Fibroblast of skin of right biceps (primary cell): ENCODE results near the gene FAM20C.
"Not testable (repeated sequence)": the region's sequence is repeated elsewhere in the genome, so short reads cannot be mapped to it uniquely, and the experiment has no call there.

Experiments
- DNase-seq: peaks from one replicate; pipeline ENCODE4 v3.0.0-alpha.2; 2013

FAM20C gene

GRCh38 chr7:297141-297540 lies 104.8 kb downstream of the FAM20C start:
- DNase-seq = not testable (repeated sequence)

DNA sequence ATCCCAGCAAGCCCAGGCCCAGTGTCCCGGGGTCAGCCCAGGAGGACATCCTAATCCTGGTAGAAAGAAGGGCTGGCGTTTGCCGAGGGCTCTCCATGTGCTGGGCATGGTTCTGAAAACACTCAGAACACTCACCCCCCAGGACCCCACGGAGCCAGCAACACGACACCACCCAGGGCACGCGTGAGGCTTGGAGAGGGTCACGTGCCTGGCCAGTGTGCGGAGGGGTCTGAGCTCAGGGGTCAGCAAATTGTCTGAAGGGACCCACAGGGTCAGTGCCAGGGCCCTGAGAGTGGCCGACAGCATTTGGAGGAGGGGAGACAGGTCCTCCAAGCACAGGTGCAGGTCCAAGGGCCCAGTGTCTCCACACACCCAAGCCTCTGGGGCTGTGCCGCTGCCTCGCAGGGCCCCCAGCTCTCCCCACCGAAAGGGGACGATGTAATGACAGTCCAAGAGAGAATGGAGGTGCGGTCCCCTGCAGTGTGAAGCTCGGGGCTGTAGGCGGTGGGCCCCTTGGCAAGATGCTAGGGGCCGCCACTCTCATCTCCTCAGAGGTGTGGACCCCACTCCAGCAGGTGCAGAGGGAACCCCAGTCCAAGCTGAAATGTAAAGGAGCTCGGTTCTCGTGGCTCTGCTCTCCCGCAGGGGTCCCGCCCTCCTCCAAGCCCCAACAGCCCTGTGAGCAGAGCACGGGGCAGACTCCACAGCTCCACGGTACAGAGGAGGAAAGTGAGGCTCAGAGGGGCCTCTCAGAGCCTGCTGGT lies 105.4 kb downstream of the FAM20C start:
- no peak for DNase-seq

GRCh38 chr7:298375-298702 lies 106.0 kb downstream of the FAM20C start:
- DNase-seq = no peak

DNA sequence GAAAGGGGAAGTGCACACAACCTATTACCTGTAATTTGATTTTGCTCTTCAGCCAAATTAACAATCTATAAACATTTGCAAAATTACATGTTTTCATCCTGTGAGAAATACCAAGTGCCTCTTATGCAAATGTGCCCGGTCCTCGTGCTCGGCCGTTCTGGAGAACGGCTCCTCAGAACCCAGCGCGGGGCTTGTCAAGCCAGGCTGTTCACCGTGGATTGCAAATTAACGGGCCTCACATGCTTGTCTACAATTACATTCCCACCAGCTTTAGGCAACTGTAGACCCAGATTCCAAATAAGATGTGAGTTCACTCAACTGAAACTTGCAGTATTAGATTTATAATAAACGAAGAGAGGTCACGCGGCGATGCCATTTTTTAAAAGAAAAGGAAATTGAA lies 106.4 kb downstream of the FAM20C start:
- DNase-seq = no peak

- DNase-seq = no peak
Measured at GRCh38 chr7:299169-299568, 106.8 kb downstream of the FAM20C start.

DNA sequence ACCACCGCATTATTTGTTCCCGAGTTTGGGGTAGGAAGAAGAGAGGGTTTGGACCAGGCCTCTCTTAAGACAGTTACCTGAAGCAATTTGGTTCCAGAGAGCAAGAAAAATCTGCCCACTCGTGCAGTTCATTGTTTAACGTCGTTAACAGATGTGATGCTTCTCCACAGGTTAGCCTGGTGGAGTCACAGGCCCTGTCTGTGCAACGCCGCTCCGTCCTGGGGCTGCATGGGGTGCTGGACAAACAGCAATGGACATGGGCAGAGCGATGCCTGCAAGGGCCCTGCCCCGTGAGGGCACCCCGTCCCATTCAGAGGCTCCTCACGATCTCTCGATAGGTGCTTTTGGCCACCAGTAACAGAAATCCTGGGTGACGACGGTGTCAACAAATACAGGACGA lies 107.3 kb downstream of the FAM20C start:
- DNase-seq = no peak

GRCh38 chr7:300048-300447 lies 107.7 kb downstream of the FAM20C start:
- DNase-seq = no peak

- DNase-seq = no peak
Measured at GRCh38 chr7:300546-301290, 108.3 kb downstream of the FAM20C start.

- no peak for DNase-seq
Measured at GRCh38 chr7:301291-302053, 109.1 kb downstream of the FAM20C start.

DNA sequence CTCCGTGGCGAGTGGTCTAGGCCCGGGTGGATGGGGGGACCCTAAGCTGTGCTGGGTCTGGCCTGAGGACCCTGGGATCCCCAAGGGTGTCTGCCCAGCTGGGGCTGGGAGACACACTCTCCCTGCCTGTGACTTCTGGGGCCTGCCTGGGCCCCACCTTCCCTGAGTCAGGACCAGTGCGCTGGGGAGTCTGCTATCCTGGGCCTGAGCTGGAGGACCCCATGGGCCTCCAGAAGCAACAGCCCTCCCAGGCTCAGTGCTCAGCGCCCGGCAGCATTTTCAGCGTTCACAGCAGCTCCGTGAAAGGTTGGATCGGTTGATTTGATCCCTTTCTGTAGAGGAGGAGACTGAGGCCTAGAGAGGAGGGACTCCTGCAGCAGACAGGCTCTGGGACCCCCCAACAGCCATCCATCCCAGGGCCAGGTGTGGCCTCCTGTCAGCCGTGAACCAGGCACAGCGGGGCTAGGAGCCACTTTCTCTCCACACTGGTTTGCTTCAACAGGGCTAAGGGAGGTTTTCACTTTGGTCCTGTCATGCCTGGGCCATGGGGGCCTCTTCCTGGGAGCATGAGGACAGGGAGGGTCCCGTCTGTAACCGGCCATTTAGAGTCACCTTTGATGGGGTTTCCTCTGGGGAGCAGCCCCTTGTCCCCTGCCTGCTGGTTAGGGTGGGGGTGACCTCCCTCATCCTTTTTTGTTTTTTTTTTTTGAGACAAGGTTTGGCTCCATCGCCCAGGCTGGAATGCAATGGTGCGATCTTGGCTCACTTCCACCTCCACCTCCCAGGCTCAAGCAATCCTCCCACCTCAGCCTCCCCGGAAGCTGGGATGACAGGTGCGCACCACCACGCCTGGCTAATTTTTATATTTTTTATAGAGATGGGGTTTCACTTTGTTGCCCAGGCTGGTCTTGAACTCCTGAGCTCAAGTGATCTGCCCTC lies 110.0 kb downstream of the FAM20C start:
- no peak for DNase-seq

GRCh38 chr7:303425-303824 lies 111.1 kb downstream of the FAM20C start:
- no peak for DNase-seq

DNA sequence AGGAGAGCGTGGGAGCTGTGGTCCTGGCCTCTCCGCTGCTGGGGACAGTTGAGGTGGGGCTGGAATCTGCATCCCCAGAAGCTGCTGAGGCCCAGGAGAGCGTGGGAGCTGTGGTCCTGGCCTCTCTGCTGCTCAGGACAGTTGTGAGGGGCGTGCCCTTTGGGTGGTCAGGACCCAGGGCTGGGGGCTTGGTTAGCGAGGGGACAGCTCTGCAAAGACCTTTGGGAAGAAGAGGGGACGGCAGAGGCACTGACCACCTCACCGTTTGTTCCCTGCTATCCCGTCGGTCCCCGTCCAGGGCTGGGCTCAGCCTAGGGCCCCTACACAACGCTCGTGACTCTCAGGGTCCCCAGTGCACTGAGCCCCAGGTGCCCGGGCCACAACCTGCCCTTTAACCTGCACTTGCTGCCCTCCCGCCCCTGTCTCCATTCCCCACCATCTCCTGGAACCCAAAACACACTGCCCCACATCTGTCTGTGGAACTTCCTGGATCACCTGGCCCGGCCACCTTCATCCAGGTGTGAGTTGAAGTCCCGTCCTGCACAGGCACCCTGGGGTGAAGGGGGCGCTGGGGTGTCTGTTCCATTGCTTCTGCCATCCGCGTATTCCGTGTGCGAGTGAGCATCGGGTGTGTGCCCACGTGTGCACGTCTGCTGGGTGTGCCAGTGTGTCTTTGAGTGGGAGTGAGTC lies 111.7 kb downstream of the FAM20C start:
- no peak for DNase-seq

DNA sequence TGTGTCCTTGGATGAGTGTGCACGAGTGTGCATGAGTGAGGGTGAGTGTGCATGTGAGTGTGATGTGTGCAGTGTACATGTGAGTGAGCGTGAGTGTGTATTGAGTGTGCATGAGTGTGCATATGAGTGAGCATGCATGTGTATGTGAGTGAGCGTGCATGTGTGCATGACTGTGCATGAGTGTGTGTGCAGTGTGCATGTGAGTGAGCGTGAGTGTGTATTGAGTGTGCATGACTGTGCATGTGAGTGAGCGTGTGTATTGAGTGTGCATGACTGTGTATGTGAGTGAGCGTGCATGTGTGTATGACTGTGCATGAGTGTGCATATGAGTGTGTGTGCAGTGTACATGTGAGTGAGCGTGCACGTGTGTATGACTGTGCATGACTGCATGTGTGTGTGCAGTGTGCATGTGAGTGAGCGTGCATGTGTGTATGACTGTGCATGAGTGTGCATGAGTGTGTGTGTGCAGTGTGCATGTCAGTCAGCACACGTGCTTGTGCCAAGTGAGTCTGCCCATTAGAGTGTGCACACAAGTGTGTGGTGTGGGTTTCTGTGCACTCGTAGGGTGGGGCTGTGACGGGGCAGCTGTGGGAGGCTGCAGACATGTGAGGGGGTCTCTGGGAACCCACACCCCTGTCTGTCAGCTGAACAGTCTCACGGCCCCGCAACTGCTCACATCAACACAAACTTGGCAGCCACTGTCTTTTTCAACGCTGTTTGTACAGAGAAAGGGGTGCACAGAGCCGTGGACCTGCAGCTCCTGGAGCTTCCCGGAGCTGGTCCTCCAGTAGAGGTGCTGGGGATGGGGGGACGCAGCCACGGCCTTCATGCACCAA lies 112.4 kb downstream of the FAM20C start:
- no peak for DNase-seq

GRCh38 chr7:305410-306151 lies 113.2 kb downstream of the FAM20C start:
- no peak for DNase-seq

DNA sequence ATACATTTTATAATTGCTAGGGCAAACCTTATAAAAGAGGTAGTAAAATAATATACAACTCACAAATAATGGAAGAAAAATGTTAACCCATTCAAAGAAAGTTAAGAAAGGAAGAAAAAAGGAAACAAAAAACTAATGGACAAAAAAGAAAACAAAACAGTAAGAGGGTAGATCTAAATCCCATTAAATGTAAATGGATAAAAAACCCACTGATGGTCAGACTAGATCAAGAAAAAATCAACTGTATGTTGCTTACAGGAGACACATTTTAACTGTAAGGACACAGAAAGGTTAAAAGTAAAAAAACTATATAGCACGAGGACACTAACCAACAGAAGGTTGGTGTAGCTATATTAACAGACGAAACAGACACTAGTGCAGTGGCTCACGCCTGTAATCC lies 115.6 kb downstream of the FAM20C start:
- DNase-seq = no peak

GRCh38 chr7:309586-310228 lies 117.3 kb downstream of the FAM20C start:
- DNase-seq = no peak
